ENCODE data around the gene TRIM33.

- no peak for TF ChIP-seq CTCF (conservative IDR thresholded peaks at IDR 0.05; ENCODE audit: low read depth in 2 of 2)
- no peak for TF ChIP-seq ETS1 (IDR thresholded peaks at IDR 0.05)
- TF ChIP-seq CREB1 (CRISPR knock-in tag; IDR thresholded peaks at IDR 0.05; ENCODE audit: low read depth) = no peak
- TF ChIP-seq POLR2AphosphoS5 (IDR thresholded peaks at IDR 0.05; ENCODE audit: low read depth) = no peak
- TF ChIP-seq EZH2phosphoT487 (IDR thresholded peaks at IDR 0.05; ENCODE audit: unreplicated experiment) = no peak
- no peak for TF ChIP-seq REST (IDR thresholded peaks at IDR 0.05; ENCODE audit: unreplicated experiment)
Measured at GRCh38 chr1:114350731-114351445, 160.1 kb downstream of the TRIM33 start.

All from GM23338 (cell line).